HepG2 (cell line): Measurements from ENCODE around the gene ZNRD2. TPM values are rescaled to one million over a fixed set of nuclear protein-coding genes. Genes with fewer than 3 reads are reported as not detected.

ENCODE experiments used
- KAT8 ChIP-seq: IDR thresholded peaks from 2 replicates; pipeline ENCODE4 v1.6.1; 2016; ENCODE audit warnings: missing genetic modification reagents, missing compliant biosample characterization
- THAP11 ChIP-seq: IDR thresholded peaks from 2 replicates; pipeline ENCODE4 v1.6.1; 2016; ENCODE audit warnings: missing biosample characterization, missing genetic modification reagents
- ZFP36 ChIP-seq: fragments of 150-350 bp; IDR thresholded peaks from 2 replicates; pipeline ENCODE4 v1.6.1; 2018; ENCODE audit warnings: borderline replicate concordance, low read length, low read depth; ENCODE audit not compliant: partially characterized antibody
- ZNF773 ChIP-seq: sonication (generic); formaldehyde crosslinking; IDR thresholded peaks from 2 replicates; pipeline ENCODE4 v1.4.0; 2020; ENCODE audit warnings: missing genetic modification reagents, borderline replicate concordance
- polyA plus RNA-seq, 8 experiments: library from polyadenylated mRNA; depleted of rRNA in 3 of 8; stranded (reverse) in 7 of 8; unstranded in 1 of 8; fragments of >200 nt; fragmentation: Illumina TruSeq in 4 of 8; extraction: Trizol in 4 of 8; gene quantifications; 2 replicates each; pipeline versions ENCODE4 v1.2.1 to v1.2.3, GENCODE V29; 2011 to 2016; ENCODE audit warnings: low read depth in 4 of 8, missing spikeins in 1 of 8, mixed read lengths in 1 of 8; ENCODE audit not compliant: insufficient read depth in 1 of 8
- total RNA-seq, 5 experiments: library from RNA; depleted of rRNA; stranded (reverse); fragments of >200 nt; fragmentation: Illumina TruSeq; extraction: Trizol; gene quantifications; 2 replicates each; pipeline ENCODE4 v1.2.3, GENCODE V29; 2016; ENCODE audit warnings: low read depth in 1 of 5
- TF ChIP-seq, protein P1 (sequence below): sonication (generic); formaldehyde crosslinking; IDR thresholded peaks from 2 replicates; pipeline ENCODE4 v1.5.0; 2020; ENCODE audit warnings: missing genetic modification reagents, mild to moderate bottlenecking, borderline replicate concordance
- TF ChIP-seq, protein P2 (sequence below), 2 experiments: sonication (generic) in 1 of 2; formaldehyde crosslinking in 1 of 2; IDR thresholded peaks; 2 replicates each; pipeline versions ENCODE4 v1.5.1 to v1.6.1; 2011 to 2020; ENCODE audit warnings: borderline replicate concordance in 1 of 2, low read depth in 1 of 2, low read length in 1 of 2, mild to moderate bottlenecking in 1 of 2, missing genetic modification reagents in 1 of 2, moderate library complexity in 1 of 2
- TF ChIP-seq, protein P3 (sequence below): sonication (generic); formaldehyde crosslinking; conservative IDR thresholded peaks from 2 replicates; pipeline ENCODE4 v1.4.0; 2020; ENCODE audit warnings: missing genetic modification reagents
- TF ChIP-seq, protein P4 (sequence below): sonication (generic); formaldehyde crosslinking; IDR thresholded peaks from 2 replicates; pipeline ENCODE4 v1.4.0; 2020; ENCODE audit warnings: mild to moderate bottlenecking, missing genetic modification reagents

The ZNRD2 gene
- total and polyA plus RNA-seq, 2 of the 13 experiments (the other 11 are each of a cell fraction or from before 2014, with no cell fraction given): 29.2 to 34.0 TPM

- TF ChIP-seq, protein P1, sequence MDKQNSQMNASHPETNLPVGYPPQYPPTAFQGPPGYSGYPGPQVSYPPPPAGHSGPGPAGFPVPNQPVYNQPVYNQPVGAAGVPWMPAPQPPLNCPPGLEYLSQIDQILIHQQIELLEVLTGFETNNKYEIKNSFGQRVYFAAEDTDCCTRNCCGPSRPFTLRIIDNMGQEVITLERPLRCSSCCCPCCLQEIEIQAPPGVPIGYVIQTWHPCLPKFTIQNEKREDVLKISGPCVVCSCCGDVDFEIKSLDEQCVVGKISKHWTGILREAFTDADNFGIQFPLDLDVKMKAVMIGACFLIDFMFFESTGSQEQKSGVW: no peak
- TF ChIP-seq, protein P2, sequence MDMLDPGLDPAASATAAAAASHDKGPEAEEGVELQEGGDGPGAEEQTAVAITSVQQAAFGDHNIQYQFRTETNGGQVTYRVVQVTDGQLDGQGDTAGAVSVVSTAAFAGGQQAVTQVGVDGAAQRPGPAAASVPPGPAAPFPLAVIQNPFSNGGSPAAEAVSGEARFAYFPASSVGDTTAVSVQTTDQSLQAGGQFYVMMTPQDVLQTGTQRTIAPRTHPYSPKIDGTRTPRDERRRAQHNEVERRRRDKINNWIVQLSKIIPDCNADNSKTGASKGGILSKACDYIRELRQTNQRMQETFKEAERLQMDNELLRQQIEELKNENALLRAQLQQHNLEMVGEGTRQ (IDR thresholded peaks at IDR 0.05; ENCODE audit: low read depth, low read length): no peak
- TF ChIP-seq, protein P2 (CRISPR knock-in tag; IDR thresholded peaks at IDR 0.05; ENCODE audit: borderline replicate concordance): no peak
- TF ChIP-seq THAP11 (CRISPR knock-in tag): no peak
- TF ChIP-seq, protein P3, sequence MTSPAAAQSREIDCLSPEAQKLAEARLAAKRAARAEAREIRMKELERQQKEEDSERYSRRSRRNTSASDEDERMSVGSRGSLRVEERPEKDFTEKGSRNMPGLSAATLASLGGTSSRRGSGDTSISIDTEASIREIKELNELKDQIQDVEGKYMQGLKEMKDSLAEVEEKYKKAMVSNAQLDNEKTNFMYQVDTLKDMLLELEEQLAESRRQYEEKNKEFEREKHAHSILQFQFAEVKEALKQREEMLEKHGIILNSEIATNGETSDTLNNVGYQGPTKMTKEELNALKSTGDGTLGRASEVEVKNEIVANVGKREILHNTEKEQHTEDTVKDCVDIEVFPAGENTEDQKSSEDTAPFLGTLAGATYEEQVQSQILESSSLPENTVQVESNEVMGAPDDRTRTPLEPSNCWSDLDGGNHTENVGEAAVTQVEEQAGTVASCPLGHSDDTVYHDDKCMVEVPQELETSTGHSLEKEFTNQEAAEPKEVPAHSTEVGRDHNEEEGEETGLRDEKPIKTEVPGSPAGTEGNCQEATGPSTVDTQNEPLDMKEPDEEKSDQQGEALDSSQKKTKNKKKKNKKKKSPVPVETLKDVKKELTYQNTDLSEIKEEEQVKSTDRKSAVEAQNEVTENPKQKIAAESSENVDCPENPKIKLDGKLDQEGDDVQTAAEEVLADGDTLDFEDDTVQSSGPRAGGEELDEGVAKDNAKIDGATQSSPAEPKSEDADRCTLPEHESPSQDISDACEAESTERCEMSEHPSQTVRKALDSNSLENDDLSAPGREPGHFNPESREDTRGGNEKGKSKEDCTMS (CRISPR knock-in tag): no peak
- TF ChIP-seq KAT8 (CRISPR knock-in tag): no peak
- TF ChIP-seq ZNF773 (CRISPR knock-in tag): no peak
- TF ChIP-seq, protein P4, sequence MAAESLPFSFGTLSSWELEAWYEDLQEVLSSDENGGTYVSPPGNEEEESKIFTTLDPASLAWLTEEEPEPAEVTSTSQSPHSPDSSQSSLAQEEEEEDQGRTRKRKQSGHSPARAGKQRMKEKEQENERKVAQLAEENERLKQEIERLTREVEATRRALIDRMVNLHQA: no peak
- no peak for TF ChIP-seq ZFP36
Measured at GRCh38 chr11:65595543-65596281, 25.4 kb downstream of the ZNRD2 start, which contains the start of gene KCNK7 (continued).
